ENCODE measurements around the gene UBE2E2. TPM values are rescaled to one million over a fixed set of nuclear protein-coding genes. Genes with fewer than 3 reads are reported as not detected.

UBE2E2 gene
- total RNA-seq, 3 donors from 2014 or later (not counting 1 experiment from before 2014, with no cell fraction given): 4.8 to 6.1 (median 5.3) TPM

DNA sequence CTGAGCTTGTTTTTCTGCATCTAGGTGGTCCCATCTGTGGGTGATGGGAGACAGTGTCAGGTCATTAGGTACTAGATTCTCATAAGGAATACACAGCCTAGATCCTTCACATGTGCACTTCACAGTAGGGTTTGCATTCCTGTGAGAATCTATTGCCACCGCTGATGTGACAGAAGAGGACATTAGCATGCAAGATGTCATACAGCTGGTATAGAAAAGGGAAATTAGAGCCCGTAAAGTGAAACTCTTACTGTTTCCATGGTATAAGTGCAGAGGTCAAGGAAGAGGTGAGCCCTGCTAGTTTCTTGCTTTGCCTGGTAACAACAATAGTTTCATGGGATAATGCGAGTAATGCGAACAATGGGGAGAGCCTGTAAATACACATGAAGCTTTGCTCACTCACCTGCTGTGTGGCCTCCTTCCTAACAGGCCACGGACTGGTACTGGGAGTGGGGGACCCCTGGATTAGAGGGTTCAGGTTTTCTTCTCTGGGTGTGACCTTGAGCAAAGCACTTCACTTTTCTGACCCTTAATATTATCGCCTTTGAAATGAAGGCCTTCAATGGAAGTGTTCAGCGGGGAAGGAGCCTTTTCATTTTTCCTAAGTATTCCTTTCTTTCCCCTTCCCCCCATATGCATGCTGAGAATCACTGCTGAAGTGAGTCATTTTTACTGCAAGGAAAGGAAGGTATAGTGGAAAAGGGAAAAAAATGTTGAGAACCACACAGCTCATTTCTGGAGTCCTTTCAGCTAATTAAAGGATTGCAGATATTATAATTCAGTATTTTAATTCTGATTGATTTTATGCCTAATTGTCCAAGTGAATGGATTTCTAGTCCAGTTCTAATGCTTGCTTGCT, 286.4 kb downstream of the UBE2E2 start:
- Histone ChIP-seq H3K4me1 (ENCODE audit: control insufficient read depth, insufficient read depth, low read length) (no peaks in the 10 kb centered on the region), H3K36me3 (ENCODE audit: control insufficient read depth, insufficient read depth, low read length) (no peaks in the 10 kb centered on the region), H3K27me3 (ENCODE audit: control insufficient read depth, insufficient read depth, low read length) (no peaks in the 10 kb centered on the region), H3K4me3 (ENCODE audit: low read length) (no peak overlapping the region), H3K9me3 (ENCODE audit: control insufficient read depth, insufficient read depth, low read length) (peaks cover 13% of the 10 kb centered on the region), H3K27ac (ENCODE audit: low read length) (no peak overlapping the region)
- intact Hi-C loops (cut with micrococcal nuclease): no loop called here
- 82% methylated on average over 7 of the region's 7 CpGs for WGBS (ENCODE audit: insufficient coverage)
- no peak for TF ChIP-seq CTCF (IDR thresholded peaks at IDR 0.05)
- ATAC-seq (no peak), DNase-seq (no peak)
- H3K36me3 Mint-ChIP-seq: no peaks in the 10 kb centered on the region
- H3K27ac Mint-ChIP-seq: no peak overlapping the region
- no peak overlapping the region for H3K4me3 Mint-ChIP-seq
- H3K9me3 Mint-ChIP-seq: no peaks in the 10 kb centered on the region
- H3K27me3 Mint-ChIP-seq (ENCODE audit: low read depth in 2 of 2): peaks cover 0 to 6% of the 10 kb centered on the region in 2 donors
- H3K4me1 Mint-ChIP-seq: no peaks in the 10 kb centered on the region

GRCh38 chr3:23490459-23490858, 287.3 kb downstream of the UBE2E2 start:
- intact Hi-C loops (cut with micrococcal nuclease): no loop called here
- no peaks in the 10 kb centered on the region for H3K36me3 ChIP-seq (ENCODE audit: control insufficient read depth, insufficient read depth, low read length)

GRCh38 chr3:23492057-23492456, 288.9 kb downstream of the UBE2E2 start:
- no peak overlapping the region for H3K27ac Mint-ChIP-seq
- intact Hi-C loops (cut with micrococcal nuclease): no loop called here
- Histone ChIP-seq H3K27ac (ENCODE audit: low read length) (no peak overlapping the region), H3K36me3 (ENCODE audit: control insufficient read depth, insufficient read depth, low read length) (no peaks in the 10 kb centered on the region), H3K4me1 (ENCODE audit: control insufficient read depth, insufficient read depth, low read length) (no peaks in the 10 kb centered on the region), H3K4me3 (ENCODE audit: low read length) (no peak overlapping the region), H3K27me3 (ENCODE audit: control insufficient read depth, insufficient read depth, low read length) (no peaks in the 10 kb centered on the region), H3K9me3 (ENCODE audit: control insufficient read depth, insufficient read depth, low read length) (peaks cover under 1% of the 10 kb centered on the region)
- ATAC-seq (no peak), DNase-seq (no peak)
- H3K27me3 Mint-ChIP-seq (ENCODE audit: low read depth in 2 of 2): peaks cover 0 to 6% of the 10 kb centered on the region in 2 donors
- no peaks in the 10 kb centered on the region for H3K4me1 Mint-ChIP-seq
- no peak for TF ChIP-seq CTCF (IDR thresholded peaks at IDR 0.05)
- H3K4me3 Mint-ChIP-seq: no peak overlapping the region
- no peaks in the 10 kb centered on the region for H3K36me3 Mint-ChIP-seq
- H3K9me3 Mint-ChIP-seq: no peaks in the 10 kb centered on the region

More at GRCh38 chr3:23490459-23490858, 287.3 kb downstream of the UBE2E2 start:
- Mint-ChIP-seq H3K27me3 (ENCODE audit: low read depth in 2 of 2) (peaks cover 0 to 6% of the 10 kb centered on the region in 2 donors), H3K4me1 (no peaks in the 10 kb centered on the region), H3K4me3 (no peak overlapping the region), H3K36me3 (no peaks in the 10 kb centered on the region), H3K9me3 (no peaks in the 10 kb centered on the region), H3K27ac (no peak overlapping the region)
- TF ChIP-seq CTCF (IDR thresholded peaks at IDR 0.05): no peak
- no peak overlapping the region for H3K27ac ChIP-seq (ENCODE audit: low read length)
- DNase-seq: no peak
- no peaks in the 10 kb centered on the region for H3K27me3 ChIP-seq (ENCODE audit: control insufficient read depth, insufficient read depth, low read length)
- H3K4me1 ChIP-seq (ENCODE audit: control insufficient read depth, insufficient read depth, low read length): no peaks in the 10 kb centered on the region
- 80% methylated on average over 3 of the region's 3 CpGs for WGBS (ENCODE audit: insufficient coverage)
- H3K4me3 ChIP-seq (ENCODE audit: low read length): no peak overlapping the region
- peaks cover 13% of the 10 kb centered on the region for H3K9me3 ChIP-seq (ENCODE audit: control insufficient read depth, insufficient read depth, low read length)
- no peak for ATAC-seq

GRCh38 chr3:23493889-23494288, 290.8 kb downstream of the UBE2E2 start:
- no peak overlapping the region for H3K4me3 ChIP-seq (ENCODE audit: low read length)

More at GRCh38 chr3:23493889-23494288, 290.8 kb downstream of the UBE2E2 start:
- Mint-ChIP-seq H3K4me3 (no peak overlapping the region), H3K27ac (no peak overlapping the region), H3K9me3 (no peaks in the 10 kb centered on the region), H3K27me3 (ENCODE audit: low read depth in 2 of 2) (peaks cover 0 to 6% of the 10 kb centered on the region in 2 donors), H3K36me3 (no peaks in the 10 kb centered on the region), H3K4me1 (no peaks in the 10 kb centered on the region)
- ATAC-seq (no peak), DNase-seq (no peak)
- H3K36me3 ChIP-seq (ENCODE audit: control insufficient read depth, insufficient read depth, low read length): no peaks in the 10 kb centered on the region
- no peaks in the 10 kb centered on the region for H3K27me3 ChIP-seq (ENCODE audit: control insufficient read depth, insufficient read depth, low read length)
- H3K9me3 ChIP-seq (ENCODE audit: control insufficient read depth, insufficient read depth, low read length): no peaks in the 10 kb centered on the region
- H3K27ac ChIP-seq (ENCODE audit: low read length): no peak overlapping the region
- intact Hi-C loops (cut with micrococcal nuclease): no loop called here
- H3K4me1 ChIP-seq (ENCODE audit: control insufficient read depth, insufficient read depth, low read length): no peaks in the 10 kb centered on the region
- TF ChIP-seq CTCF (IDR thresholded peaks at IDR 0.05): no peak

All from natural killer cell (primary cell).